K562 (cell line): ENCODE measurements around the gene ATXN7L1. TPM values are rescaled to one million over a fixed set of nuclear protein-coding genes. Genes with fewer than 3 reads are reported as not detected.

Experiments used
- ATAC-seq: fragments of 200-7000 bp; cut with Tn5 transposase; 3 replicates; pipeline ENCODE4 v1.9.1; 2020; ENCODE audit warnings: moderate library complexity
- BruUV-seq: library from RNA; stranded (reverse); fragments of 400-500 nt; replicated peaks from 2 replicates; lab custom pipeline; 2021; lab: Mats Ljungman, UMichigan
- CTCF ChIA-PET: fragments of 300-600 bp; formaldehyde crosslinking; extraction: SDS; loops from one replicate; lab custom pipeline; 2021; ENCODE audit warnings: low intra/inter-chr PET ratio; lab: Yijun Ruan, JAX
- POLR2A ChIA-PET: fragments of 300-600, 350-650 bp; sonication (Branson Sonifier 250); formaldehyde crosslinking; extraction: SDS; loops from one replicate; lab custom pipeline; 2021; ENCODE audit warnings: antibody characterized with exemption, inconsistent platforms; lab: Yijun Ruan, JAX
- DNase-seq, 4 experiments: peaks; one replicate each; pipeline versions ENCODE4 v3.0.0 to v3.0.0-alpha.2; 2011 to 2018; ENCODE audit warnings: low spot score in 3 of 4, mixed read lengths in 3 of 4; ENCODE audit errors: extremely low read depth in 1 of 4
- FAIRE-seq: peaks from 2 replicates; lab custom pipeline; 2011; peaks lifted over from hg19 to GRCh38; lab: Jason Lieb, UNC
- H2AFZ ChIP-seq: 2 replicates; pipeline ENCODE4 v1.6.0; 2011; ENCODE audit warnings: low read depth, low read length, control low read depth, inconsistent platforms
- H3K27ac ChIP-seq: fragments of 200-600 bp; 3 replicates; pipeline ENCODE4 v1.8.0; 2011; ENCODE audit warnings: low read depth, mild to moderate bottlenecking, control low read depth, inconsistent platforms, low read length, moderate library complexity, mixed read lengths; ENCODE audit errors: extremely low read depth
- H3K27me3 ChIP-seq, 2 experiments: fragments of 300-600 bp in 1 of 2; 2 replicates in 1 of 2; 3 replicates in 1 of 2; pipeline versions ENCODE4 v1.6.0 to v1.8.0; 2011; ENCODE audit warnings: inconsistent platforms in 2 of 2, low read length in 2 of 2, mild to moderate bottlenecking in 1 of 2, mixed read lengths in 1 of 2, moderate library complexity in 1 of 2; ENCODE audit not compliant: control insufficient read depth in 2 of 2, insufficient read depth in 2 of 2
- H3K36me3 ChIP-seq: fragments of 300-600 bp; 3 replicates; pipeline ENCODE4 v1.8.0; 2011; ENCODE audit warnings: mild to moderate bottlenecking, low read length, inconsistent platforms; ENCODE audit not compliant: control insufficient read depth, insufficient read depth
- H3K4me1 ChIP-seq, 2 experiments: fragments of 200-600 bp in 1 of 2; replicated peaks in 1 of 2; 2 replicates in 1 of 2; 3 replicates in 1 of 2; pipeline versions ENCODE4 v1.5.1 to v1.8.0; 2011; ENCODE audit warnings: inconsistent platforms in 2 of 2, low read length in 2 of 2, mild to moderate bottlenecking in 1 of 2, mixed read lengths in 1 of 2, moderate library complexity in 1 of 2; ENCODE audit not compliant: control insufficient read depth in 2 of 2, insufficient read depth in 2 of 2
- H3K4me2 ChIP-seq: 2 replicates; pipeline ENCODE4 v1.6.1; 2011; ENCODE audit warnings: low read length, control low read depth, inconsistent platforms, mixed read lengths; ENCODE audit not compliant: insufficient read depth
- H3K4me3 ChIP-seq: fragments of 200-600 bp; sonication (generic), shearing (Covaris generic); 2 replicates; pipeline ENCODE4 v1.5.1; 2016; ENCODE audit warnings: control low read depth, inconsistent platforms
- H3K79me2 ChIP-seq: fragments of 200-600 bp; 3 replicates; pipeline ENCODE4 v1.8.0; 2011; ENCODE audit warnings: low read length, inconsistent platforms; ENCODE audit not compliant: control insufficient read depth, insufficient read depth
- H3K9ac ChIP-seq, 2 experiments: 2 replicates each; pipeline versions ENCODE4 v1.6.0 to v1.6.1; 2011; ENCODE audit warnings: low read depth in 2 of 2, low read length in 2 of 2, control low read depth in 1 of 2, inconsistent platforms in 1 of 2, mild to moderate bottlenecking in 1 of 2, mixed read lengths in 1 of 2; ENCODE audit not compliant: insufficient read depth in 1 of 2
- H3K9me1 ChIP-seq: one replicate; pipeline ENCODE4 v1.6.0; 2011; ENCODE audit warnings: inconsistent platforms, mild to moderate bottlenecking, low read length, moderate library complexity; ENCODE audit not compliant: control insufficient read depth, insufficient read depth
- H3K9me3 ChIP-seq: replicated peaks from 2 replicates; pipeline ENCODE4 v1.5.1; 2011; ENCODE audit warnings: low read depth, low read length, inconsistent platforms; ENCODE audit not compliant: control insufficient read depth, insufficient read depth
- H4K20me1 ChIP-seq: replicated peaks from 2 replicates; pipeline ENCODE4 v1.6.1; 2011; ENCODE audit warnings: low read length, inconsistent platforms, mixed read lengths; ENCODE audit not compliant: control insufficient read depth, insufficient read depth
- BRD9 ChIP-seq: fragments of 450-650 bp; IDR thresholded peaks from 2 replicates; pipeline ENCODE4 v1.6.1; 2018; ENCODE audit warnings: low read depth; ENCODE audit not compliant: partially characterized antibody
- CBX2 ChIP-seq: fragments of 200-600 bp; sonication (generic); IDR thresholded peaks from one replicate; pipeline ENCODE4 v1.6.1; 2012; ENCODE audit warnings: mild to moderate bottlenecking, low read length, inconsistent platforms; ENCODE audit not compliant: insufficient read depth, poor library complexity, severe bottlenecking
- CHD4 ChIP-seq: fragments of 200-600 bp; sonication (generic); IDR thresholded peaks from 3 replicates; pipeline ENCODE4 v1.6.1; 2012; ENCODE audit warnings: low read depth, mild to moderate bottlenecking, mixed read lengths, low read length, inconsistent platforms; ENCODE audit not compliant: insufficient read depth, insufficient replicate concordance, poor library complexity, severe bottlenecking
- E2F8 ChIP-seq: fragments of 450-650 bp; IDR thresholded peaks from 2 replicates; pipeline ENCODE4 v1.7.1; 2018; ENCODE audit warnings: mild to moderate bottlenecking, low read depth; ENCODE audit not compliant: partially characterized antibody
- GABPB1 ChIP-seq: sonication (generic); formaldehyde crosslinking; IDR thresholded peaks from 2 replicates; pipeline ENCODE4 v1.8.0; 2022; ENCODE audit warnings: mild to moderate bottlenecking, missing genetic modification reagents
- HMG20A ChIP-seq: fragments of 450-650 bp; formaldehyde crosslinking; conservative IDR thresholded peaks from 2 replicates; pipeline ENCODE4 v1.4.0; 2020; ENCODE audit warnings: mild to moderate bottlenecking, mixed read lengths
- LEF1 ChIP-seq: fragments of 450-650 bp; IDR thresholded peaks from 2 replicates; pipeline ENCODE4 v1.6.1; 2016; ENCODE audit warnings: mild to moderate bottlenecking
- YBX1 ChIP-seq: fragments of 450-650 bp; IDR thresholded peaks from 2 replicates; pipeline ENCODE4 v1.7.1; 2016; ENCODE audit warnings: mild to moderate bottlenecking
- WGBS: fragments of 100-300 bp; shearing (Covaris generic); methylation state at CpG from one replicate; pipeline ENCODE4 v1.1.6; 2016; ENCODE audit warnings: low coverage, mixed read lengths; ENCODE audit not compliant: insufficient coverage; ENCODE audit errors: missing lambda C conversion rate; 5-methylcytosine and 5-hydroxymethylcytosine counted together
- in situ Hi-C: fragments of 300-500 bp; cut with MboI; formaldehyde crosslinking; loops from 4 replicates; pipeline ENCODE4 v1.15.0; 2018; ENCODE audit warnings: inconsistent platforms, mixed read lengths
- intact Hi-C: fragments of 100-400 bp; cut with micrococcal nuclease; formaldehyde crosslinking; loops from 2 replicates; pipeline ENCODE4 v1.14.2; 2022
- polyA plus RNA-seq, 8 experiments: library from polyadenylated mRNA; depleted of rRNA in 4 of 8; stranded (reverse) in 5 of 8; unstranded in 3 of 8; fragments of >200 nt; fragmentation: Nextera tagmentation in 2 of 8; fragmentation: Illumina TruSeq in 1 of 8; extraction: Ambion mirVana in 2 of 8; extraction: Trizol in 1 of 8; gene quantifications; 2 replicates each; pipeline versions ENCODE4 v1.2.1 to v1.2.3, GENCODE V29; 2011 to 2014; ENCODE audit warnings: inconsistent platforms in 1 of 8, missing spikeins in 1 of 8
- total RNA-seq, 7 experiments: library from RNA; depleted of rRNA in 6 of 7; stranded (reverse); fragments of >200 nt in 6 of 7; fragmentation: Illumina TruSeq in 2 of 7; extraction: Trizol in 2 of 7; gene quantifications; 2 replicates each; pipeline versions ENCODE4 v1.2.1 to v1.2.3, GENCODE V29; 2011 to 2021; ENCODE audit warnings: low replicate concordance in 1 of 7
- TF ChIP-seq, protein P1 (sequence below), 3 experiments: fragments of 200-800 bp in 1 of 3; sonication (Bioruptor generic) in 1 of 3; sonication (generic) in 1 of 3; formaldehyde crosslinking in 1 of 3; IDR thresholded peaks; 2 replicates each; pipeline versions ENCODE4 v1.6.1 to v1.8.0; 2016 to 2022; ENCODE audit warnings: mild to moderate bottlenecking in 2 of 3, missing compliant biosample characterization in 2 of 3, missing genetic modification characterization in 2 of 3, missing genetic modification reagents in 1 of 3
- TF ChIP-seq, protein P2 (sequence below): sonication (generic); formaldehyde crosslinking; IDR thresholded peaks from 2 replicates; pipeline ENCODE4 v1.8.1; 2023; ENCODE audit warnings: mild to moderate bottlenecking, missing genetic modification reagents

Gene ATXN7L1
- total and polyA plus RNA-seq, 9 of the 15 experiments (the other 6 are each of a cell fraction or from before 2014, with no cell fraction given) = 6.6 to 13.7 (median 10.7) TPM

DNA sequence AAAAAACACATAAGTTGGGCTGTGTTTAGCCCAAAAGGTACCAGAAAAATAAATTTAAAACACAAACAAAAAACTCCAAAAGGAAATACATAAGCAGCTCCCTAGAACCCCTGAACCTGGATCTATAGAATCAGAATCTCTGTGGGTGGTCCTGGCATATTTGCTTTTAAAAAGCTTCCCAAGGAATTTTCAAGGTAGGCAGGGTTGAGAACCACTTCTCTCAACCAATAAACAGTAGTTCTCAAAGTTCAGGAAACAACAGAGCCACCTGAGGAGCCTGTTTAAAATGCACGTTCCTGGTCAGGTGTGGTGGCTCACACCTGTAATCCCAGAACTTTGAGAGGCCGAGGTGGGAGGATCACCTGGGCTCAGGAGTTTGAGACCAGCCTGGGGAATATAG lies 12.5 kb downstream of the ATXN7L1 start:
- BruUV-seq = no TSS peak
- Histone ChIP-seq H3K4me1 (no peaks in the 10 kb centered on the region; a peak in 1 of 5 replicates), H3K9me1 (no peaks in the 10 kb centered on the region), H3K36me3 (no peaks in the 10 kb centered on the region), H3K4me3 (no peak overlapping the region), H3K27ac (no peak overlapping the region), H2AFZ (no peak overlapping the region), H3K79me2 (no peaks in the 10 kb centered on the region), H3K9ac (no peak overlapping the region), H3K4me2 (no peak overlapping the region), H3K27me3 (peaks cover 0 to 4% of the 10 kb centered on the region in 2 experiments; a peak in 2 of 5 replicates), H3K9me3 (no peaks in the 10 kb centered on the region), H4K20me1 (peaks cover 12% of the 10 kb centered on the region; the same call in 1 of the 2 replicates)
- no peak for FAIRE-seq
- 10% methylated on average over 2 of the region's 2 CpGs for WGBS
- no peak for DNase-seq
- intact Hi-C loops = no loop called here
- TF ChIP-seq YBX1 (no peak), BRD9 (no peak), CHD4 (no peak), E2F8 (no peak), HMG20A (CRISPR knock-in tag) (no peak), LEF1 (no peak), GABPB1 (CRISPR knock-in tag) (no peak), CBX2 (no peak)
- TF ChIP-seq, protein P1, sequence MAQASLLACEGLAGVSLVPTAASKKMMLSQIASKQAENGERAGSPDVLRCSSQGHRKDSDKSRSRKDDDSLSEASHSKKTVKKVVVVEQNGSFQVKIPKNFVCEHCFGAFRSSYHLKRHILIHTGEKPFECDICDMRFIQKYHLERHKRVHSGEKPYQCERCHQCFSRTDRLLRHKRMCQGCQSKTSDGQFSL (CRISPR knock-in tag; IDR thresholded peaks at IDR 0.05) = no peak
- TF ChIP-seq, protein P1 (tag; IDR thresholded peaks at IDR 0.05) = no peak
- TF ChIP-seq, protein P2, sequence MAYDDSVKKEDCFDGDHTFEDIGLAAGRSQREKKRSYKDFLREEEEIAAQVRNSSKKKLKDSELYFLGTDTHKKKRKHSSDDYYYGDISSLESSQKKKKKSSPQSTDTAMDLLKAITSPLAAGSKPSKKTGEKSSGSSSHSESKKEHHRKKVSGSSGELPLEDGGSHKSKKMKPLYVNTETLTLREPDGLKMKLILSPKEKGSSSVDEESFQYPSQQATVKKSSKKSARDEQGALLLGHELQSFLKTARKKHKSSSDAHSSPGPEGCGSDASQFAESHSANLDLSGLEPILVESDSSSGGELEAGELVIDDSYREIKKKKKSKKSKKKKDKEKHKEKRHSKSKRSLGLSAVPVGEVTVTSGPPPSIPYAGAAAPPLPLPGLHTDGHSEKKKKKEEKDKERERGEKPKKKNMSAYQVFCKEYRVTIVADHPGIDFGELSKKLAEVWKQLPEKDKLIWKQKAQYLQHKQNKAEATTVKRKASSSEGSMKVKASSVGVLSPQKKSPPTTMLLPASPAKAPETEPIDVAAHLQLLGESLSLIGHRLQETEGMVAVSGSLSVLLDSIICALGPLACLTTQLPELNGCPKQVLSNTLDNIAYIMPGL (CRISPR knock-in tag) = no peak
- POLR2A ChIA-PET = interaction anchor here (0.6 to 2.4 kb wide), 5 partner anchors 9 to 48 kb away, joined by 3 to 7 read pairs (median 4); no protein-coding TSS in a partner anchor
- CTCF ChIA-PET = no interaction called here
- in situ Hi-C loops = no loop called here
- ATAC-seq = no peak
